Endothelial cell of umbilical vein (primary cell): ENCODE data around the gene COPS7A. TPM values are rescaled to one million over a fixed set of nuclear protein-coding genes. Genes with fewer than 3 reads are reported as not detected.

Experiments used
- BruUV-seq: library from RNA; stranded (reverse); fragments of 400-500 nt; replicated peaks from 2 replicates; lab custom pipeline; 2021; lab: Mats Ljungman, UMichigan
- CTCF ChIA-PET: fragments of 300-600, 350-600 bp; sonication (Branson Sonifier 250); formaldehyde crosslinking; loops from one replicate; lab custom pipeline; 2021; ENCODE audit warnings: antibody characterized with exemption, inconsistent platforms; lab: Charles Lee
- POLR2A ChIA-PET: fragments of 300-600, 350-600 bp; sonication (Branson Sonifier 250); formaldehyde crosslinking; loops from one replicate; lab custom pipeline; 2021; ENCODE audit warnings: antibody characterized with exemption, inconsistent platforms; lab: Charles Lee
- DNase-seq: peaks from one replicate; pipeline ENCODE4 v3.0.0-alpha.2; 2011; ENCODE audit warnings: low read depth, low spot score
- FAIRE-seq: peaks from 2 replicates; lab custom pipeline; 2011; peaks lifted over from hg19 to GRCh38; lab: Jason Lieb, UNC
- H2AFZ ChIP-seq: 2 replicates; pipeline ENCODE4 v1.6.0; 2012; ENCODE audit warnings: low read depth, low read length, control low read depth, inconsistent platforms
- H3K27ac ChIP-seq: 2 replicates; pipeline ENCODE4 v1.5.1; 2011; ENCODE audit warnings: low read depth, mild to moderate bottlenecking, control low read depth, low read length, moderate library complexity; ENCODE audit not compliant: insufficient read depth
- H3K27me3 ChIP-seq, 2 experiments: 2 replicates each; pipeline versions ENCODE4 v1.6.0 to v1.6.1; 2011; ENCODE audit warnings: low read length in 2 of 2, mixed read lengths in 1 of 2; ENCODE audit not compliant: control insufficient read depth in 2 of 2, insufficient read depth in 2 of 2
- H3K36me3 ChIP-seq, 2 experiments: 2 replicates in 1 of 2; 3 replicates in 1 of 2; pipeline ENCODE4 v1.5.1; 2011; ENCODE audit warnings: low read length in 2 of 2, mild to moderate bottlenecking in 1 of 2, moderate library complexity in 1 of 2; ENCODE audit not compliant: control insufficient read depth in 2 of 2, insufficient read depth in 2 of 2; ENCODE audit errors: extremely low read depth in 1 of 2
- H3K4me1 ChIP-seq: 3 replicates; pipeline ENCODE4 v1.5.1; 2011; ENCODE audit warnings: mild to moderate bottlenecking, low read length; ENCODE audit not compliant: control insufficient read depth, insufficient read depth; ENCODE audit errors: extremely low read depth
- H3K4me2 ChIP-seq: 2 replicates; pipeline ENCODE4 v1.6.1; 2011; ENCODE audit warnings: low read length, control low read depth, mixed read lengths; ENCODE audit not compliant: insufficient read depth
- H3K4me3 ChIP-seq, 3 experiments: fragments of 200-600 bp in 1 of 3; sonication (generic), shearing (Covaris generic) in 1 of 3; replicated peaks in 1 of 3; 2 replicates each; pipeline ENCODE4 v1.5.1; 2011 to 2016; ENCODE audit warnings: control low read depth in 3 of 3, low read length in 3 of 3, mild to moderate bottlenecking in 2 of 3, inconsistent platforms in 1 of 3, low read depth in 1 of 3, moderate library complexity in 1 of 3; ENCODE audit not compliant: insufficient read depth in 1 of 3
- H3K79me2 ChIP-seq: 2 replicates; pipeline ENCODE4 v1.6.0; 2012; ENCODE audit warnings: low read length, inconsistent platforms; ENCODE audit not compliant: control insufficient read depth, insufficient read depth
- H3K9ac ChIP-seq: replicated peaks from 2 replicates; pipeline ENCODE3; 2011; ENCODE audit warnings: low read length, control low read depth; ENCODE audit not compliant: insufficient read depth; ENCODE audit errors: extremely low read depth
- H3K9me1 ChIP-seq: replicated peaks from 3 replicates; pipeline ENCODE4 v1.6.0; 2011; ENCODE audit warnings: mild to moderate bottlenecking, low read length; ENCODE audit not compliant: control insufficient read depth, insufficient read depth; ENCODE audit errors: extremely low read depth
- H3K9me3 ChIP-seq: replicated peaks from 2 replicates; pipeline ENCODE4 v1.5.1; 2012; ENCODE audit warnings: low read length, inconsistent platforms; ENCODE audit not compliant: control insufficient read depth, insufficient read depth
- H4K20me1 ChIP-seq: replicated peaks from 2 replicates; pipeline ENCODE3; 2011; ENCODE audit warnings: mild to moderate bottlenecking, low read length; ENCODE audit not compliant: control insufficient read depth, insufficient read depth; ENCODE audit errors: extremely low read depth
- EZH2 ChIP-seq: IDR thresholded peaks from 2 replicates; pipeline ENCODE4 v1.6.1; 2012; ENCODE audit warnings: borderline replicate concordance, low read depth, mild to moderate bottlenecking, moderate library complexity, low read length, inconsistent platforms; ENCODE audit not compliant: severe bottlenecking
- FOS ChIP-seq: IDR thresholded peaks from 2 replicates; pipeline ENCODE4 v1.6.1; 2011; ENCODE audit warnings: mild to moderate bottlenecking, low read length, moderate library complexity, borderline replicate concordance; ENCODE audit not compliant: insufficient read depth
- GATA2 ChIP-seq: IDR thresholded peaks from 2 replicates; pipeline ENCODE4 v1.7.0; 2011; ENCODE audit warnings: low read depth, mild to moderate bottlenecking, moderate library complexity, mixed read lengths, low read length; ENCODE audit not compliant: insufficient read length, insufficient read depth
- JUN ChIP-seq: IDR thresholded peaks from 2 replicates; pipeline ENCODE4 v1.6.1; 2011; ENCODE audit warnings: borderline replicate concordance, low read depth; ENCODE audit not compliant: insufficient read length, insufficient read depth
- MYC ChIP-seq: IDR thresholded peaks from one replicate; pipeline ENCODE4 v1.6.1; 2011; ENCODE audit warnings: mild to moderate bottlenecking, low read depth, low read length
- POLR2A ChIP-seq: IDR thresholded peaks from 2 replicates; pipeline ENCODE4 v1.6.1; 2012; ENCODE audit warnings: low read depth, mild to moderate bottlenecking, control low read depth, low read length
- POLR2AphosphoS5 ChIP-seq: IDR thresholded peaks from 2 replicates; pipeline ENCODE4 v1.6.1; 2012; ENCODE audit warnings: low read depth, mild to moderate bottlenecking, control low read depth, low read length, moderate library complexity; ENCODE audit not compliant: insufficient read depth
- dilution Hi-C: fragments of 300-500 bp; cut with MboI; formaldehyde crosslinking; loops from one replicate; pipeline ENCODE4 v1.15.0; 2019; ENCODE audit warnings: low sequenced_read_pairs; ENCODE audit not compliant: extremely low pct_ligation_motif_present
- intact Hi-C: fragments of 100-400 bp; cut with micrococcal nuclease; formaldehyde crosslinking; loops from one replicate; pipeline ENCODE4 v1.10.0; 2022
- polyA plus RNA-seq, 4 experiments: library from polyadenylated mRNA; depleted of rRNA in 3 of 4; stranded (reverse) in 3 of 4; unstranded in 1 of 4; fragments of >200 nt; gene quantifications; 2 replicates each; pipeline versions ENCODE4 v1.2.1 to v1.2.3, GENCODE V29; 2011 to 2012; ENCODE audit warnings: missing spikeins in 1 of 4
- total RNA-seq: library from RNA; stranded (reverse); gene quantifications from 2 replicates; pipeline ENCODE4 v1.2.3, GENCODE V29; 2021
- TF ChIP-seq, protein P1 (sequence below), 2 donors: IDR thresholded peaks; 1 replicate in 1 of 2; 2 replicates in 1 of 2; pipeline ENCODE4 v1.5.1; 2011; ENCODE audit warnings: low read length in 2 of 2, mild to moderate bottlenecking in 2 of 2, moderate library complexity in 2 of 2, control low read depth in 1 of 2, inconsistent platforms in 1 of 2, low read depth in 1 of 2; ENCODE audit not compliant: insufficient read depth in 1 of 2; ENCODE audit errors: extremely low read depth in 1 of 2
- TF ChIP-seq, protein P2 (sequence below): IDR thresholded peaks from 2 replicates; pipeline ENCODE4 v1.6.1; 2011; ENCODE audit not compliant: insufficient read depth, insufficient read length

Gene COPS7A
- total and polyA plus RNA-seq, 2 donors (not counting 3 experiments of a cell fraction or from before 2014, with no cell fraction given): 41.1 to 104 TPM

GRCh38 chr12:6676962-6677361 lies 46.9 kb upstream of the COPS7A start:
- peaks cover 18 to 49% of the 10 kb centered on the region in 2 experiments for H3K36me3 ChIP-seq
- H3K4me1 ChIP-seq: no peaks in the 10 kb centered on the region
- H3K4me3 ChIP-seq: no peak overlapping the region
- dilution Hi-C loops (no loop called here), intact Hi-C loops (no loop called here)
- ChIA-PET CTCF (no interaction called here), POLR2A (no interaction called here)
- no TSS peak for BruUV-seq
- H3K27me3 ChIP-seq: no peaks in the 10 kb centered on the region
- H4K20me1 ChIP-seq: no peaks in the 10 kb centered on the region
- peaks cover 18% of the 10 kb centered on the region for H3K79me2 ChIP-seq
- H3K27ac ChIP-seq: no peak overlapping the region
- DNase-seq (no peak), FAIRE-seq (no peak)
- H3K4me2 ChIP-seq: no peak overlapping the region
- H3K9me1 ChIP-seq: no peaks in the 10 kb centered on the region
- no peak overlapping the region for H3K9ac ChIP-seq
- TF ChIP-seq POLR2AphosphoS5 (no peak), FOS (no peak), JUN (no peak), GATA2 (no peak), EZH2 (no peak), POLR2A (no peak), MYC (no peak)
- TF ChIP-seq, protein P1, sequence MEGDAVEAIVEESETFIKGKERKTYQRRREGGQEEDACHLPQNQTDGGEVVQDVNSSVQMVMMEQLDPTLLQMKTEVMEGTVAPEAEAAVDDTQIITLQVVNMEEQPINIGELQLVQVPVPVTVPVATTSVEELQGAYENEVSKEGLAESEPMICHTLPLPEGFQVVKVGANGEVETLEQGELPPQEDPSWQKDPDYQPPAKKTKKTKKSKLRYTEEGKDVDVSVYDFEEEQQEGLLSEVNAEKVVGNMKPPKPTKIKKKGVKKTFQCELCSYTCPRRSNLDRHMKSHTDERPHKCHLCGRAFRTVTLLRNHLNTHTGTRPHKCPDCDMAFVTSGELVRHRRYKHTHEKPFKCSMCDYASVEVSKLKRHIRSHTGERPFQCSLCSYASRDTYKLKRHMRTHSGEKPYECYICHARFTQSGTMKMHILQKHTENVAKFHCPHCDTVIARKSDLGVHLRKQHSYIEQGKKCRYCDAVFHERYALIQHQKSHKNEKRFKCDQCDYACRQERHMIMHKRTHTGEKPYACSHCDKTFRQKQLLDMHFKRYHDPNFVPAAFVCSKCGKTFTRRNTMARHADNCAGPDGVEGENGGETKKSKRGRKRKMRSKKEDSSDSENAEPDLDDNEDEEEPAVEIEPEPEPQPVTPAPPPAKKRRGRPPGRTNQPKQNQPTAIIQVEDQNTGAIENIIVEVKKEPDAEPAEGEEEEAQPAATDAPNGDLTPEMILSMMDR (IDR thresholded peaks at IDR 0.05; ENCODE audit: extremely low read depth in 1 of 2, insufficient read depth in 1 of 2, low read depth in 1 of 2, low read length in 2 of 2): no peak
- TF ChIP-seq, protein P2, sequence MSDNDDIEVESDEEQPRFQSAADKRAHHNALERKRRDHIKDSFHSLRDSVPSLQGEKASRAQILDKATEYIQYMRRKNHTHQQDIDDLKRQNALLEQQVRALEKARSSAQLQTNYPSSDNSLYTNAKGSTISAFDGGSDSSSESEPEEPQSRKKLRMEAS: no peak
- H3K9me3 ChIP-seq: no peaks in the 10 kb centered on the region
- H2AFZ ChIP-seq: no peak overlapping the region
